NOMO-1 treated with dmso at 0.1 percent for 144 hours (cell line): ENCODE data around the gene PHYHD1.

Experiments used
- DNase-seq: peaks from one replicate; lab custom pipeline; 2025; ENCODE audit not compliant: unreplicated experiment; lab: John Stamatoyannopoulos, UW

The PHYHD1 gene

GRCh38 chr9:128920381-128921058 lies at the start of gene PHYHD1:
Gene PHYHD1 (plus strand): TSS chr9:128920982. CDS start chr9:128922324, 1,342 bp downstream.
- DNase-seq = no peak

- DNase-seq = no peak
Observed at GRCh38 chr9:128877852-128878251, 42.9 kb upstream of the PHYHD1 start.

- DNase-seq = peak; percentile 96
Observed at GRCh38 chr9:128881884-128882676, 38.7 kb upstream of the PHYHD1 start, which contains the start of the genes KYAT1 and LRRC8A. Gene KYAT1 (minus strand): TSS chr9:128881950. CDS start chr9:128845405, 36,545 bp downstream. Gene LRRC8A (plus strand): TSS chr9:128882133. CDS start chr9:128907165, 25,032 bp downstream.

- DNase-seq = no peak
Observed at GRCh38 chr9:128882677-128883603, 37.8 kb upstream of the PHYHD1 start.

GRCh38 chr9:128884164-128884563 lies 36.6 kb upstream of the PHYHD1 start:
- DNase-seq = no peak

GRCh38 chr9:128885376-128885775 lies 35.4 kb upstream of the PHYHD1 start:
- DNase-seq = no peak

GRCh38 chr9:128885798-128886197 lies 35.0 kb upstream of the PHYHD1 start:
- no peak for DNase-seq

- no peak for DNase-seq
Observed at GRCh38 chr9:128886211-128886891, 34.4 kb upstream of the PHYHD1 start.

- DNase-seq = no peak
Observed at GRCh38 chr9:128887049-128887448, 33.7 kb upstream of the PHYHD1 start.

GRCh38 chr9:128887914-128888350 lies 32.9 kb upstream of the PHYHD1 start:
- no peak for DNase-seq

- no peak for DNase-seq
Observed at GRCh38 chr9:128891321-128892220, 29.2 kb upstream of the PHYHD1 start.

GRCh38 chr9:128892221-128892921 lies 28.4 kb upstream of the PHYHD1 start:
- no peak for DNase-seq

- no peak for DNase-seq
Observed at GRCh38 chr9:128893354-128893753, 27.4 kb upstream of the PHYHD1 start.

GRCh38 chr9:128894764-128895163 lies 26.0 kb upstream of the PHYHD1 start:
- DNase-seq = no peak

GRCh38 chr9:128895556-128895955 lies 25.2 kb upstream of the PHYHD1 start:
- no peak for DNase-seq

- no peak for DNase-seq
Observed at GRCh38 chr9:128898382-128898781, 22.4 kb upstream of the PHYHD1 start.

- no peak for DNase-seq
Observed at GRCh38 chr9:128898845-128899565, 21.8 kb upstream of the PHYHD1 start.
